Measurements from ENCODE around the gene CAVIN4. TPM values are rescaled to one million over a fixed set of nuclear protein-coding genes. Genes with fewer than 3 reads are reported as not detected.

Gene CAVIN4
- total and polyA plus RNA-seq, 2 of the 13 experiments (the other 11 are each of a cell fraction or from before 2014, with no cell fraction given) = 0.54 to 1.00 TPM

GRCh38 chr9:100580257-100580656, 2.4 kb downstream of the CAVIN4 start:
- no peak for ATAC-seq
- WGBS (ENCODE audit: low lambda C conversion rate) = 66% methylated on average over 3 of the region's 3 CpGs
- Histone ChIP-seq H3K79me2 (ENCODE audit: insufficient read depth, low read length) (no peaks in the 10 kb centered on the region), H4K20me1 (ENCODE audit: insufficient read depth, low read length) (no peaks in the 10 kb centered on the region), H3K9ac (ENCODE audit: insufficient read depth, low read depth, low read length) (no peak overlapping the region), H3K36me3 (replicated peaks in 1 of 2; ENCODE audit: control insufficient read depth in 1 of 2, insufficient read depth in 2 of 2, low read length in 2 of 2) (no peaks in the 10 kb centered on the region), H3K27ac (ENCODE audit: extremely low read length, insufficient read depth, low read length) (no peak overlapping the region), H3K9me3 (ENCODE audit: low read length) (no peaks in the 10 kb centered on the region), H3K27me3 (ENCODE audit: control insufficient read depth in 1 of 2, insufficient read depth in 2 of 2, low read length in 2 of 2) (no peaks in the 10 kb centered on the region), H3K4me2 (ENCODE audit: low read depth, low read length) (no peak overlapping the region), H3K4me1 (ENCODE audit: insufficient read depth, low read length) (no peaks in the 10 kb centered on the region), H2AFZ (ENCODE audit: low read length) (no peak overlapping the region), H3K4me3 (replicated peaks in 1 of 3; ENCODE audit: insufficient read depth in 1 of 3, low read depth in 2 of 3, low read length in 3 of 3) (no peak overlapping the region)
- intact Hi-C loops (cut with micrococcal nuclease; ENCODE audit: unreplicated experiment) = no loop called here
- DNase-seq (ENCODE audit: low spot score) = no peak
- ChIA-PET CTCF (ENCODE audit: low intra/inter-chr PET ratio, low total read pairs) (no interaction called here), POLR2A (no interaction called here)
- BruUV-seq (replicated peaks) = no TSS peak
- in situ Hi-C loops (cut with HindIII; ENCODE audit: extremely low pct_ligation_motif_present, low pct_unique_long_range_greater_than_20kb) = loop anchor here (25.0 kb wide), 2 partner anchors 543 to 1418 kb away; no protein-coding TSS in a partner anchor
- no peak for FAIRE-seq
- no peak for TF ChIP-seq MLX (CRISPR knock-in tag; IDR thresholded peaks at IDR 0.05)
- no peak for TF ChIP-seq SKI (IDR thresholded peaks at IDR 0.05; ENCODE audit: partially characterized antibody)
- TF ChIP-seq ZFY (CRISPR knock-in tag; IDR thresholded peaks at IDR 0.05) = no peak
- no peak for TF ChIP-seq HNRNPK (IDR thresholded peaks at IDR 0.05; ENCODE audit: low read depth, low read length, poor library complexity, severe bottlenecking)
- no peak for TF ChIP-seq FOXO4 (CRISPR knock-in tag; conservative IDR thresholded peaks at IDR 0.05)
- TF ChIP-seq ESRRA (CRISPR knock-in tag; IDR thresholded peaks at IDR 0.05; ENCODE audit: low read depth) = no peak
- TF ChIP-seq RARA (CRISPR knock-in tag; IDR thresholded peaks at IDR 0.05) = no peak
- no peak for TF ChIP-seq NRL (CRISPR knock-in tag; IDR thresholded peaks at IDR 0.05; ENCODE audit: borderline replicate concordance)
- no peak for TF ChIP-seq ARNT (IDR thresholded peaks at IDR 0.05)
- TF ChIP-seq CREB3 (CRISPR knock-in tag; IDR thresholded peaks at IDR 0.05) = no peak
- no peak for TF ChIP-seq PHF20 (CRISPR knock-in tag; IDR thresholded peaks at IDR 0.05)
- no peak for TF ChIP-seq CHCHD3 (CRISPR knock-in tag; IDR thresholded peaks at IDR 0.05)
- no peak for TF ChIP-seq ZSCAN29 (CRISPR knock-in tag; conservative IDR thresholded peaks at IDR 0.05)
- TF ChIP-seq ARID4A (CRISPR knock-in tag; IDR thresholded peaks at IDR 0.05; ENCODE audit: borderline replicate concordance) = no peak
- TF ChIP-seq CHD2 (IDR thresholded peaks at IDR 0.05; ENCODE audit: low read depth, low read length) = no peak
- TF ChIP-seq TCF7 (IDR thresholded peaks at IDR 0.05; ENCODE audit: low read depth) = no peak
- no peak for TF ChIP-seq ZBTB14 (CRISPR knock-in tag; IDR thresholded peaks at IDR 0.05)

Data from HepG2 (cell line).